Neural cell (in vitro differentiated cells): ENCODE measurements around the gene ALMS1. TPM values are rescaled to one million over a fixed set of nuclear protein-coding genes. Genes with fewer than 3 reads are reported as not detected.
A peak's percentile ranks its signal among the peaks of the same experiment; 100 is the strongest.

ENCODE experiments used
- H2AFZ ChIP-seq: fragments of 200-600, 300-800 bp; sonication (generic), shearing (Covaris generic); 2 replicates; pipeline ENCODE4 v1.6.0; 2014; ENCODE audit warnings: low read depth, mild to moderate bottlenecking, antibody characterized with exemption, low read length, moderate library complexity
- H3F3A ChIP-seq: fragments of 200-600 bp; shearing (Covaris generic); 2 replicates; pipeline ENCODE4 v1.6.1; 2016; ENCODE audit warnings: mild to moderate bottlenecking, moderate library complexity, mixed read lengths, antibody characterized with exemption, low read length; ENCODE audit not compliant: insufficient read depth, poor library complexity, severe bottlenecking
- H3K27ac ChIP-seq: fragments of 200-600, 300-800 bp; sonication (generic), shearing (Covaris generic); 2 replicates; pipeline ENCODE4 v1.5.1; 2014; ENCODE audit warnings: mild to moderate bottlenecking, low read length, moderate library complexity
- H3K27me3 ChIP-seq: fragments of 300-800, 200-600 bp; sonication (generic), shearing (Covaris generic); 2 replicates; pipeline ENCODE4 v1.6.0; 2014; ENCODE audit warnings: mild to moderate bottlenecking, low read depth, low read length, moderate library complexity; ENCODE audit not compliant: insufficient read depth
- H3K36me3 ChIP-seq: fragments of 300-800, 200-600 bp; sonication (generic), shearing (Covaris generic); 2 replicates; pipeline ENCODE4 v1.5.1; 2014; ENCODE audit warnings: mild to moderate bottlenecking, antibody characterized with exemption, low read length, moderate library complexity; ENCODE audit not compliant: insufficient read depth
- H3K4me2 ChIP-seq: fragments of 300-800, 200-600 bp; sonication (generic), shearing (Covaris generic); 2 replicates; pipeline ENCODE4 v1.6.0; 2014; ENCODE audit warnings: mild to moderate bottlenecking, low read length
- H3K4me3 ChIP-seq: fragments of 300-800, 200-600 bp; sonication (generic), shearing (Covaris generic); 2 replicates; pipeline ENCODE4 v1.5.1; 2014; ENCODE audit warnings: mild to moderate bottlenecking, low read length, moderate library complexity
- H3K79me2 ChIP-seq: fragments of 200-600 bp; shearing (Covaris generic); replicated peaks from 2 replicates; pipeline ENCODE4 v1.6.0; 2014; ENCODE audit warnings: mild to moderate bottlenecking, low read length, moderate library complexity; ENCODE audit not compliant: insufficient read depth
- H3K9ac ChIP-seq: fragments of 300-800, 200-600 bp; sonication (generic), shearing (Covaris generic); 2 replicates; pipeline ENCODE4 v1.6.1; 2016; ENCODE audit warnings: mild to moderate bottlenecking, low read length, mixed read lengths
- H3K9me2 ChIP-seq: fragments of 200-600 bp; shearing (Covaris generic); 2 replicates; pipeline ENCODE4 v1.6.1; 2016; ENCODE audit warnings: mild to moderate bottlenecking, low read length, mixed read lengths; ENCODE audit not compliant: insufficient read depth
- H3K9me3 ChIP-seq: fragments of 200-600, 300-800 bp; sonication (generic), shearing (Covaris generic); 2 replicates; pipeline ENCODE4 v1.6.1; 2016; ENCODE audit warnings: mild to moderate bottlenecking, mixed run types, low read length, moderate library complexity, mixed read lengths
- H4K20me1 ChIP-seq: fragments of 200-600 bp; shearing (Covaris generic); 2 replicates; pipeline ENCODE4 v1.6.1; 2016; ENCODE audit warnings: mild to moderate bottlenecking, mixed run types; ENCODE audit not compliant: insufficient read depth
- EP300 ChIP-seq: fragments of 450-650 bp; conservative IDR thresholded peaks from 2 replicates; pipeline ENCODE4 v1.6.1; 2014; ENCODE audit warnings: antibody characterized with exemption, mild to moderate bottlenecking, moderate library complexity; ENCODE audit not compliant: poor library complexity, severe bottlenecking
- EZH2 ChIP-seq: fragments of 200-600, 300-800 bp; shearing (Covaris generic), sonication (generic); IDR thresholded peaks from 2 replicates; pipeline ENCODE4 v1.6.1; 2014; ENCODE audit warnings: antibody characterized with exemption, low read length, borderline replicate concordance, mild to moderate bottlenecking; ENCODE audit not compliant: insufficient read depth, poor library complexity, severe bottlenecking
- MXI1 ChIP-seq: fragments of 450-650 bp; conservative IDR thresholded peaks from 2 replicates; pipeline ENCODE4 v1.6.1; 2014; ENCODE audit warnings: antibody characterized with exemption, mild to moderate bottlenecking; ENCODE audit not compliant: poor library complexity, severe bottlenecking
- POLR2AphosphoS5 ChIP-seq: IDR thresholded peaks from 2 replicates; pipeline ENCODE4 v1.6.1; 2012
- RAD21 ChIP-seq: fragments of 450-650 bp; conservative IDR thresholded peaks from 2 replicates; pipeline ENCODE4 v1.6.1; 2014; ENCODE audit warnings: antibody characterized with exemption, mild to moderate bottlenecking, moderate library complexity
- SMC3 ChIP-seq: fragments of 450-650 bp; conservative IDR thresholded peaks from 2 replicates; pipeline ENCODE4 v1.6.1; 2014; ENCODE audit warnings: antibody characterized with exemption, mild to moderate bottlenecking, moderate library complexity; ENCODE audit not compliant: poor library complexity
- TAF1 ChIP-seq: IDR thresholded peaks from 2 replicates; pipeline ENCODE4 v1.6.1; 2012; ENCODE audit warnings: low read depth
- polyA plus RNA-seq: library from polyadenylated mRNA; depleted of rRNA; stranded (reverse); fragments of >200 nt; gene quantifications from 2 replicates; pipeline ENCODE4 v1.2.3, GENCODE V29; 2014
- TF ChIP-seq, protein P1 (sequence below): IDR thresholded peaks from 2 replicates; pipeline ENCODE4 v1.6.1; 2012; ENCODE audit warnings: borderline replicate concordance
- TF ChIP-seq, protein P2 (sequence below): fragments of 450-650 bp; IDR thresholded peaks from 2 replicates; pipeline ENCODE4 v1.5.1; 2014; ENCODE audit warnings: antibody characterized with exemption, mild to moderate bottlenecking, moderate library complexity; ENCODE audit not compliant: poor library complexity, severe bottlenecking

The ALMS1 gene
- polyA plus RNA-seq, 1 donor from 2014 or later = 12.2 TPM

DNA sequence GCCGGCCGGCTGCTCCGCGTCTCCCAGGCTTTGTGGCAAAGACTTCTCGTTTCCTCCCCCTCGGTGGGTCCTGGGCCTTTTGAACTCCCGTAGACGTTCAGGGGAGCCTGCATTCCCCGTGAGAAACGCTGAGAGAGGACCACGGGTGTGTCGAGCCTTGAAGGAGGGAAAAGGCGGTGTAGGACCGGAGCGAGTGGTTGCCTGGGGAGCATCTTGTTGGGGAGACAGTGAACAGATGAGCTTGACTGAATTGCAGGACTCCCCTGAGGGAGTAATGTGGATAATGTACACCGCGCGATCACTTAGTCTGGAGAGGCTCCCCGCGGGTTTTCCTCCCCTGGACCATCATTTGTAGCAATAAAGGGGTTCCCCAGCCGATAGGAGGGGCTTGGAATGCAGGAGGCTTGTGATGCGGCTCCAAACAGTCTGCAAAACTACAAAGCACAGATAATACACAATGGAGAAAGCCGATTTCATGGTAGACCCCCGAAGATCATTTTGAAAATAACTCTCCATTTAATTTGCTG lies 769 bp downstream of the ALMS1 start:
- Histone ChIP-seq H3K4me2 (peak overlapping the region; percentile 77), H3K36me3 (no peaks in the 10 kb centered on the region), H3K27me3 (peaks cover 10% of the 10 kb centered on the region), H3K27ac (peak overlapping the region; percentile 89), H3K9me3 (no peaks in the 10 kb centered on the region), H3K9me2 (no peaks in the 10 kb centered on the region), H3K4me3 (peak overlapping the region; percentile 96), H3K79me2 (peaks cover 28% of the 10 kb centered on the region), H2AFZ (peak overlapping the region; percentile 84), H3K9ac (peak overlapping the region; percentile 85), H4K20me1 (no peaks in the 10 kb centered on the region), H3F3A (no peaks in the 10 kb centered on the region)
- TF ChIP-seq EZH2 (no peak), TAF1 (peak; percentile 6), RAD21 (peak; percentile 54), MXI1 (no peak), SMC3 (peak; percentile 43), EP300 (peak; percentile 11), POLR2AphosphoS5 (peak; percentile 30)
- TF ChIP-seq, protein P1, sequence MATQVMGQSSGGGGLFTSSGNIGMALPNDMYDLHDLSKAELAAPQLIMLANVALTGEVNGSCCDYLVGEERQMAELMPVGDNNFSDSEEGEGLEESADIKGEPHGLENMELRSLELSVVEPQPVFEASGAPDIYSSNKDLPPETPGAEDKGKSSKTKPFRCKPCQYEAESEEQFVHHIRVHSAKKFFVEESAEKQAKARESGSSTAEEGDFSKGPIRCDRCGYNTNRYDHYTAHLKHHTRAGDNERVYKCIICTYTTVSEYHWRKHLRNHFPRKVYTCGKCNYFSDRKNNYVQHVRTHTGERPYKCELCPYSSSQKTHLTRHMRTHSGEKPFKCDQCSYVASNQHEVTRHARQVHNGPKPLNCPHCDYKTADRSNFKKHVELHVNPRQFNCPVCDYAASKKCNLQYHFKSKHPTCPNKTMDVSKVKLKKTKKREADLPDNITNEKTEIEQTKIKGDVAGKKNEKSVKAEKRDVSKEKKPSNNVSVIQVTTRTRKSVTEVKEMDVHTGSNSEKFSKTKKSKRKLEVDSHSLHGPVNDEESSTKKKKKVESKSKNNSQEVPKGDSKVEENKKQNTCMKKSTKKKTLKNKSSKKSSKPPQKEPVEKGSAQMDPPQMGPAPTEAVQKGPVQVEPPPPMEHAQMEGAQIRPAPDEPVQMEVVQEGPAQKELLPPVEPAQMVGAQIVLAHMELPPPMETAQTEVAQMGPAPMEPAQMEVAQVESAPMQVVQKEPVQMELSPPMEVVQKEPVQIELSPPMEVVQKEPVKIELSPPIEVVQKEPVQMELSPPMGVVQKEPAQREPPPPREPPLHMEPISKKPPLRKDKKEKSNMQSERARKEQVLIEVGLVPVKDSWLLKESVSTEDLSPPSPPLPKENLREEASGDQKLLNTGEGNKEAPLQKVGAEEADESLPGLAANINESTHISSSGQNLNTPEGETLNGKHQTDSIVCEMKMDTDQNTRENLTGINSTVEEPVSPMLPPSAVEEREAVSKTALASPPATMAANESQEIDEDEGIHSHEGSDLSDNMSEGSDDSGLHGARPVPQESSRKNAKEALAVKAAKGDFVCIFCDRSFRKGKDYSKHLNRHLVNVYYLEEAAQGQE = no peak
- TF ChIP-seq, protein P2, sequence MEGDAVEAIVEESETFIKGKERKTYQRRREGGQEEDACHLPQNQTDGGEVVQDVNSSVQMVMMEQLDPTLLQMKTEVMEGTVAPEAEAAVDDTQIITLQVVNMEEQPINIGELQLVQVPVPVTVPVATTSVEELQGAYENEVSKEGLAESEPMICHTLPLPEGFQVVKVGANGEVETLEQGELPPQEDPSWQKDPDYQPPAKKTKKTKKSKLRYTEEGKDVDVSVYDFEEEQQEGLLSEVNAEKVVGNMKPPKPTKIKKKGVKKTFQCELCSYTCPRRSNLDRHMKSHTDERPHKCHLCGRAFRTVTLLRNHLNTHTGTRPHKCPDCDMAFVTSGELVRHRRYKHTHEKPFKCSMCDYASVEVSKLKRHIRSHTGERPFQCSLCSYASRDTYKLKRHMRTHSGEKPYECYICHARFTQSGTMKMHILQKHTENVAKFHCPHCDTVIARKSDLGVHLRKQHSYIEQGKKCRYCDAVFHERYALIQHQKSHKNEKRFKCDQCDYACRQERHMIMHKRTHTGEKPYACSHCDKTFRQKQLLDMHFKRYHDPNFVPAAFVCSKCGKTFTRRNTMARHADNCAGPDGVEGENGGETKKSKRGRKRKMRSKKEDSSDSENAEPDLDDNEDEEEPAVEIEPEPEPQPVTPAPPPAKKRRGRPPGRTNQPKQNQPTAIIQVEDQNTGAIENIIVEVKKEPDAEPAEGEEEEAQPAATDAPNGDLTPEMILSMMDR = no peak

DNA sequence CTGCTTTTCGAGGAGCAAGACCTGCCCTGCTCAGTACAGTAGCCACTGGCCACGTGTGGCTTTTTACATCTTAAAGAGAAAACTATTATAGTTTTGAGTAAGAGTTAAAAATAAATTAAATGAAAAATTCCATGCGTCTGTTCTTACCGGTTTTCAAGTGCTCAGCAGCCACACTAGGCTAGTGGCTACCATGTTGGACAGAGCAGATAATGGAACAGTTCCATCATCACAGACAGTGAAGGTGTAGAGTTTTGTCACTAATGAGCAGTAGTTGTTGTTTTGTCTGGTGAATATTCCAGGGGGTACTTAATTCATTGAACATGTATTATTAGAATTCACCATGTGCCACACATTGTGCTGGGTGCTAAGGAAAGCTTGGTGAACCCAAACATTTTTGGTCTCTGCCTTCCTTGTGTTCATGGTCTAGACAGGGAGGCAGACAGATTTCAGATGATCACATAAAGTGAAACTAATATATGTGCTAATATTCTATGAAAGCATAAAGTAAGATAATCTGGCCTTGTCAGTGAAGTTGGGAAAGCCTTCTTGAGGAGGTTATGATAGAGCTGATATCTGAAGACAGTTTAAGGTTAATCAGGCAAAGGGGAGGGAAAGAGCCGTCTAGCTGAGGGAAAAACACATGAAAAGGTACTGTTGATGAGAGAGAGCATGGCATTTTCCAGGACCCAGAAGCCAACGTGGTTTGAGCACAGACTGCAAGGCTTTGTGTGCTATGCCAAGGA lies 1.4 kb downstream of the ALMS1 start:
- no peaks in the 10 kb centered on the region for H3K9me3 ChIP-seq
- peak overlapping the region; percentile 89 for H3K27ac ChIP-seq
- H3F3A ChIP-seq = no peaks in the 10 kb centered on the region
- H3K36me3 ChIP-seq = no peaks in the 10 kb centered on the region
- TF ChIP-seq EZH2 = no peak
- no peak for TF ChIP-seq POLR2AphosphoS5
- TF ChIP-seq, protein P2 = no peak
- no peak for TF ChIP-seq RAD21
- no peak for TF ChIP-seq TAF1
- TF ChIP-seq, protein P1 = no peak
- TF ChIP-seq MXI1 = no peak
- TF ChIP-seq SMC3 = no peak
- no peak for TF ChIP-seq EP300
- peak overlapping the region; percentile 77 for H3K4me2 ChIP-seq
- peaks cover 5% of the 10 kb centered on the region for H3K27me3 ChIP-seq
- no peaks in the 10 kb centered on the region for H4K20me1 ChIP-seq
- no peaks in the 10 kb centered on the region for H3K9me2 ChIP-seq
- H3K79me2 ChIP-seq = peaks cover 34% of the 10 kb centered on the region
- peak overlapping the region; percentile 85 for H3K9ac ChIP-seq
- H3K4me3 ChIP-seq = peak overlapping the region; percentile 96
- peak overlapping the region; percentile 84 for H2AFZ ChIP-seq
